ENCODE results near the gene PPP1R9B. TPM values are rescaled to one million over a fixed set of nuclear protein-coding genes. Genes with fewer than 3 reads are reported as not detected.

Gene PPP1R9B
- total and polyA plus RNA-seq, 2 donors (not counting 1 experiment from before 2014, with no cell fraction given), result 80.7 to 220 TPM

DNA sequence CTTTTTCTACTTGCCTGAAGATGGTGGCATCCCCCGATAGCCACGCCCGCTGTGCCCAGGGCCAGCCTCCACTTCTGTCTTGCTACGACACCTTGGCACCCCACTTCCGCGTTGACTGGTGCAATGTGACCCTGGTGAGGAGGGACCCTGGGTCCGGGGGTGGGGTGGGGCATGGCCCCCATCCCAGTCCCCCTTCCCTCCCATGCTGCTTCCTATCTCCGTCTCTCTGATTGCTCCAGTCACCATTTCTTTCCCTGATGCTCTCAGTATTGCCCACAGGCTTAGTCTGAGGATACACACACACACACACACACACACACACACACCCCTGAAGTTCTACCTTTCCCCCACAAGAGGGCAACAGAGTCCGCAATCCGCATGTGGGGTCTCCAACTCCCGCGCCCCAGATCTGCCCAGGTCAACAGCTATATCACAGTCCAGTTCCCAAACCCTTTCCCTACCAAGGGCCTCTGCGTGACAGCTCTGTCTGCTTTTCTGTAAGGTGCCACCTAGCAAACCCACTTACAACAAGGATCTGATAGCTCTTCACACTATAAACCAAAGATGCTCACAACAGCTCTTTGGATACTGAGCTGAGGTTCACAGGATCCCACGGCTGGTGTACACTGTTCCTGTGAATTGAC, 18.8 kb upstream of the PPP1R9B start:
- no peaks in the 10 kb centered on the region for H3K9me3 Mint-ChIP-seq (ENCODE audit: insufficient read depth)
- H3K27me3 ChIP-seq (replicated peaks in 1 of 4; ENCODE audit: control extremely low read depth in 1 of 4, control insufficient read depth in 3 of 4, insufficient read depth in 4 of 4, low read length in 3 of 4), result no peaks in the 10 kb centered on the region
- POLR2A ChIA-PET, result interaction anchor here (0.6 to 1.0 kb wide), 3 partner anchors 31 to 109 kb away, joined by 3 to 10 read pairs (median 3); no protein-coding TSS in a partner anchor
- peak overlapping the region; percentile 63 for H3K4me2 ChIP-seq (replicated peaks; ENCODE audit: low read depth, low read length, poor library complexity, severe bottlenecking)
- WGBS (ENCODE audit: insufficient coverage), result 14% methylated on average over 13 of the region's 14 CpGs
- H3K27ac Mint-ChIP-seq, result peak overlapping the region; percentile 74
- H3K36me3 ChIP-seq (replicated peaks in 1 of 2; ENCODE audit: control extremely low read depth in 1 of 2, control insufficient read depth in 1 of 2, extremely low read depth in 1 of 2, insufficient read depth in 2 of 2, low read length in 1 of 2), result no peaks in the 10 kb centered on the region
- H4K20me1 ChIP-seq (ENCODE audit: control insufficient read depth, insufficient read depth, low read length, poor library complexity, severe bottlenecking), result no peaks in the 10 kb centered on the region
- H3K9me3 ChIP-seq (ENCODE audit: control extremely low read depth in 1 of 3, control insufficient read depth in 2 of 3, insufficient read depth in 1 of 3, low read length in 2 of 3), result no peaks in the 10 kb centered on the region
- ATAC-seq (ENCODE audit: low read depth) (peak; percentile 84), DNase-seq (peak; percentile 91)
- H3K4me3 ChIP-seq (ENCODE audit: control extremely low read depth in 1 of 5, extremely low read depth in 1 of 5, insufficient read depth in 1 of 5, low read depth in 2 of 5, low read length in 4 of 5), result peak overlapping the region in 4 of 5 experiments; percentile 12 to 44 (median 29)
- TF ChIP-seq, protein P1, sequence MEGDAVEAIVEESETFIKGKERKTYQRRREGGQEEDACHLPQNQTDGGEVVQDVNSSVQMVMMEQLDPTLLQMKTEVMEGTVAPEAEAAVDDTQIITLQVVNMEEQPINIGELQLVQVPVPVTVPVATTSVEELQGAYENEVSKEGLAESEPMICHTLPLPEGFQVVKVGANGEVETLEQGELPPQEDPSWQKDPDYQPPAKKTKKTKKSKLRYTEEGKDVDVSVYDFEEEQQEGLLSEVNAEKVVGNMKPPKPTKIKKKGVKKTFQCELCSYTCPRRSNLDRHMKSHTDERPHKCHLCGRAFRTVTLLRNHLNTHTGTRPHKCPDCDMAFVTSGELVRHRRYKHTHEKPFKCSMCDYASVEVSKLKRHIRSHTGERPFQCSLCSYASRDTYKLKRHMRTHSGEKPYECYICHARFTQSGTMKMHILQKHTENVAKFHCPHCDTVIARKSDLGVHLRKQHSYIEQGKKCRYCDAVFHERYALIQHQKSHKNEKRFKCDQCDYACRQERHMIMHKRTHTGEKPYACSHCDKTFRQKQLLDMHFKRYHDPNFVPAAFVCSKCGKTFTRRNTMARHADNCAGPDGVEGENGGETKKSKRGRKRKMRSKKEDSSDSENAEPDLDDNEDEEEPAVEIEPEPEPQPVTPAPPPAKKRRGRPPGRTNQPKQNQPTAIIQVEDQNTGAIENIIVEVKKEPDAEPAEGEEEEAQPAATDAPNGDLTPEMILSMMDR (IDR thresholded peaks at IDR 0.05), result peak; percentile 66
- TF ChIP-seq EZH2 (IDR thresholded peaks at IDR 0.05; ENCODE audit: borderline replicate concordance, insufficient read depth, low read depth, low read length, poor library complexity, severe bottlenecking), result no peak
- peak overlapping the region; percentile 20 for H3K9ac ChIP-seq (ENCODE audit: low read length)
- H3K4me3 Mint-ChIP-seq, result peak overlapping the region; percentile 64
- H3K79me2 ChIP-seq (ENCODE audit: control insufficient read depth, insufficient read depth, low read length), result peaks cover 15% of the 10 kb centered on the region
- peaks cover 16 to 27% of the 10 kb centered on the region in 2 donors for H3K4me1 ChIP-seq (ENCODE audit: control insufficient read depth in 2 of 2, insufficient read depth in 2 of 2, low read length in 2 of 2)
- no peak overlapping the region for H3K27ac ChIP-seq (ENCODE audit: low read length in 2 of 2)
- H3K4me1 Mint-ChIP-seq, result peaks cover 13% of the 10 kb centered on the region
- CTCF ChIA-PET, result interaction anchor here (0.6 to 5.9 kb wide), 42 partner anchors 9 to 405 kb away, joined by 3 to 49 read pairs (median 5); partner anchors contain the start of genes COL1A1, FAM117A, PDK2 and PPP1R9B
- peak overlapping the region; percentile 66 for H2AFZ ChIP-seq (ENCODE audit: insufficient read depth, low read depth, low read length, poor library complexity, severe bottlenecking)
- intact Hi-C loops (cut with micrococcal nuclease), result loop anchor here (1.0 to 2.0 kb wide), 3 partner anchors 28 to 128 kb away; no protein-coding TSS in a partner anchor
- H3K27me3 Mint-ChIP-seq, result no peaks in the 10 kb centered on the region

DNA sequence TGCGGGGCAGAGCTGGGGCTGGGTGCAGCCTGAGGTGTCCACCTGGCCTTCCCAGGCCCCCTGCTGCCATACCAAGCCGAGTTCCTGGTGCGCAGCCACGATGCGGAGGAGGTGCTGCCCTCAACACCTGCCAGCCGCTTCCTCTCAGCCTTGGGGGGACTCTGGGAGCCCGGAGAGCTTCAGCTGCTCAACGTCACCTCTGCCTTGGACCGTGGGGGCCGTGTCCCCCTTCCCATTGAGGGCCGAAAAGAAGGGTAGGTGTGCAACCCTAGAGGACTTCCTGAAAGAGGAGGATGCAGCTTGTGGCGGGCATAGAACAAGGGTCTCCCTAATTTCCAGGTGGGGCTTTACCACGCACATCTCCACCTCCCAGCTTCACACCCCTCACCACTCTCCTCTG, 17.8 kb upstream of the PPP1R9B start:
- no peak overlapping the region for H3K27ac ChIP-seq (ENCODE audit: low read length in 2 of 2)
- peaks cover 25 to 37% of the 10 kb centered on the region in 2 donors for H3K4me1 ChIP-seq (ENCODE audit: control insufficient read depth in 2 of 2, insufficient read depth in 2 of 2, low read length in 2 of 2)
- H3K79me2 ChIP-seq (ENCODE audit: control insufficient read depth, insufficient read depth, low read length), result peaks cover 15% of the 10 kb centered on the region
- no peaks in the 10 kb centered on the region for H3K36me3 ChIP-seq (replicated peaks in 1 of 2; ENCODE audit: control extremely low read depth in 1 of 2, control insufficient read depth in 1 of 2, extremely low read depth in 1 of 2, insufficient read depth in 2 of 2, low read length in 1 of 2)
- DNase-seq (no peak), ATAC-seq (ENCODE audit: low read depth) (no peak)
- Mint-ChIP-seq H3K9me3 (ENCODE audit: insufficient read depth) (no peaks in the 10 kb centered on the region), H3K4me1 (peaks cover 22% of the 10 kb centered on the region), H3K4me3 (no peak overlapping the region), H3K27me3 (no peaks in the 10 kb centered on the region), H3K27ac (peak overlapping the region; percentile 74)
- no peaks in the 10 kb centered on the region for H3K27me3 ChIP-seq (replicated peaks in 1 of 4; ENCODE audit: control extremely low read depth in 1 of 4, control insufficient read depth in 3 of 4, insufficient read depth in 4 of 4, low read length in 3 of 4)
- ChIA-PET CTCF (interaction anchor here (0.6 to 5.9 kb wide), 12 partner anchors 10 to 125 kb away, joined by 3 to 49 read pairs (median 4); partner anchors contain the start of genes COL1A1 and PPP1R9B), POLR2A (no interaction called here)
- no peaks in the 10 kb centered on the region for H3K9me3 ChIP-seq (ENCODE audit: control extremely low read depth in 1 of 3, control insufficient read depth in 2 of 3, insufficient read depth in 1 of 3, low read length in 2 of 3)
- H2AFZ ChIP-seq (ENCODE audit: insufficient read depth, low read depth, low read length, poor library complexity, severe bottlenecking), result peak overlapping the region; percentile 66
- no peak for TF ChIP-seq EZH2 (IDR thresholded peaks at IDR 0.05; ENCODE audit: borderline replicate concordance, insufficient read depth, low read depth, low read length, poor library complexity, severe bottlenecking)
- TF ChIP-seq, protein P1 (IDR thresholded peaks at IDR 0.05), result no peak
- H3K9ac ChIP-seq (ENCODE audit: low read length), result no peak overlapping the region
- no peaks in the 10 kb centered on the region for H4K20me1 ChIP-seq (ENCODE audit: control insufficient read depth, insufficient read depth, low read length, poor library complexity, severe bottlenecking)
- WGBS (ENCODE audit: insufficient coverage), result 77% methylated on average over 13 of the region's 13 CpGs
- peak overlapping the region; percentile 63 for H3K4me2 ChIP-seq (replicated peaks; ENCODE audit: low read depth, low read length, poor library complexity, severe bottlenecking)
- H3K4me3 ChIP-seq (ENCODE audit: control extremely low read depth in 1 of 5, extremely low read depth in 1 of 5, insufficient read depth in 1 of 5, low read depth in 2 of 5, low read length in 4 of 5), result no peak overlapping the region
- intact Hi-C loops (cut with micrococcal nuclease), result loop anchor here (2.0 kb wide), 1 partner anchor 28 kb away; no protein-coding TSS in a partner anchor
